Measurements from ENCODE around the gene KRTAP10-7. TPM values are rescaled to one million over a fixed set of nuclear protein-coding genes. Genes with fewer than 3 reads are reported as not detected.
"Not testable (repeated sequence)": the region's sequence is repeated elsewhere in the genome, so short reads cannot be mapped to it uniquely, and the experiment has no call there.

Gene KRTAP10-7
- total RNA-seq, 1 donor from 2014 or later: not detected

DNA sequence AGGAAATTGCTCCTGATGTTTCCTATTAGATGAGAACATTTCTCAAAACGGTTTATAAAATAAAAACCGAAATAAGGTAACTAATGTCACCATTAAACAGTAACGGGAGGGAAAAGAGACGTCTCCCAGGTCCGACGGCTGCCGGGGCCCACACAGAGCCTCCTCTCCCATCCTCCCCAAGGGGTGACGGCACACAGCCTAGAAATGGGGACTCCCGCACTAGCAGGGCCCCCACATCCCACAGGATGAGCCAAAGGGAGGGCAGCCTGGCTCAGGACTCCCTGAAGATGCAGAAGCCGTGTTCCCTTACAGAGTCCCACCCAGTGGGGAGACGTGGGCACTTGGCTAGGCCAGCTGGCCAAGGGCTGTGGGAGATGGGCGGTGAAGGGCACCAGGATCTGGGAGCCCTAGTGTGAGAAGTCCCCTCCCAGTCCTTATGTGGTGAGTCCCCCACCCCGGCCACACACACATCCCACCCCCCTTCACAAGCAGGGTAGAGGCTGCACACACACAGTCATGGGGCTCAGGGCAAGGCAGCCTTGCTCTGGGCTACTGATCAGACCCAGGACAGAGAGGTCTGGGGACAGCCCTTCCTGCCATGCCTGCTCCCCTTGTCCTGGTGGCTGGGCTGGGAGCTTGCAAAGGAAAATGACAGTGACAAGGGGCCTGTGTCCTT, 45.1 kb upstream of the KRTAP10-7 start:
- intact Hi-C loops (cut with DNase I): no loop called here
- Histone ChIP-seq H3K27ac (no peak overlapping the region), H3K36me3 (no peaks in the 10 kb centered on the region), H3K4me1 (no peaks in the 10 kb centered on the region), H3K27me3 (ENCODE audit: low read depth) (peaks cover 10% of the 10 kb centered on the region), H3K4me3 (no peak overlapping the region), H3K9me3 (no peaks in the 10 kb centered on the region)
- TF ChIP-seq, protein P1, sequence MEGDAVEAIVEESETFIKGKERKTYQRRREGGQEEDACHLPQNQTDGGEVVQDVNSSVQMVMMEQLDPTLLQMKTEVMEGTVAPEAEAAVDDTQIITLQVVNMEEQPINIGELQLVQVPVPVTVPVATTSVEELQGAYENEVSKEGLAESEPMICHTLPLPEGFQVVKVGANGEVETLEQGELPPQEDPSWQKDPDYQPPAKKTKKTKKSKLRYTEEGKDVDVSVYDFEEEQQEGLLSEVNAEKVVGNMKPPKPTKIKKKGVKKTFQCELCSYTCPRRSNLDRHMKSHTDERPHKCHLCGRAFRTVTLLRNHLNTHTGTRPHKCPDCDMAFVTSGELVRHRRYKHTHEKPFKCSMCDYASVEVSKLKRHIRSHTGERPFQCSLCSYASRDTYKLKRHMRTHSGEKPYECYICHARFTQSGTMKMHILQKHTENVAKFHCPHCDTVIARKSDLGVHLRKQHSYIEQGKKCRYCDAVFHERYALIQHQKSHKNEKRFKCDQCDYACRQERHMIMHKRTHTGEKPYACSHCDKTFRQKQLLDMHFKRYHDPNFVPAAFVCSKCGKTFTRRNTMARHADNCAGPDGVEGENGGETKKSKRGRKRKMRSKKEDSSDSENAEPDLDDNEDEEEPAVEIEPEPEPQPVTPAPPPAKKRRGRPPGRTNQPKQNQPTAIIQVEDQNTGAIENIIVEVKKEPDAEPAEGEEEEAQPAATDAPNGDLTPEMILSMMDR (IDR thresholded peaks at IDR 0.05): no peak
- DNase-seq (peak; percentile 14), ATAC-seq (peak in 1 of 2 donors; percentile 21)

DNA sequence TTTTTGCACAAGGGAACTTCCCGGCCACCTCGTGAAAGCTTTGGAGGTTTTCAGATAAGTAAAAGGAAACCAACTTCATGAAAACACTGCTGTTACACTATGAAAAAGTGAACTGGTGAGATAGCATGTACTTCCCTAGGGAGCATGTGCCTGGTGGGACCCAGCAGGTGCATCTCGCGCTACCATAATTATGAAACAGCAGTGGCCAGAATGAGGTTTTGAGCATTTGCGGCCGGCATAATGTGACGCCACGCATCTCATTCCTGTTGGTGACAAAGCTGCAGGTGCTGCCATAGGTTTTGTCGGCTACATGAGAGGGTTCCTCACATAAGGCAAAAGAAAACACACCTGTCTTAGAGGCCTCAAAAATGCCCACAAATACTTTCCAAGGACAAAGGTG, 43.5 kb upstream of the KRTAP10-7 start:
- no peak overlapping the region for H3K27ac ChIP-seq
- no peak overlapping the region for H3K4me3 ChIP-seq
- H3K36me3 ChIP-seq: no peaks in the 10 kb centered on the region
- ATAC-seq: no peak
- TF ChIP-seq, protein P1 (IDR thresholded peaks at IDR 0.05): no peak
- intact Hi-C loops (cut with DNase I): no loop called here
- H3K27me3 ChIP-seq (ENCODE audit: low read depth): peaks cover 10% of the 10 kb centered on the region
- no peak for DNase-seq
- no peaks in the 10 kb centered on the region for H3K9me3 ChIP-seq
- no peaks in the 10 kb centered on the region for H3K4me1 ChIP-seq

DNA sequence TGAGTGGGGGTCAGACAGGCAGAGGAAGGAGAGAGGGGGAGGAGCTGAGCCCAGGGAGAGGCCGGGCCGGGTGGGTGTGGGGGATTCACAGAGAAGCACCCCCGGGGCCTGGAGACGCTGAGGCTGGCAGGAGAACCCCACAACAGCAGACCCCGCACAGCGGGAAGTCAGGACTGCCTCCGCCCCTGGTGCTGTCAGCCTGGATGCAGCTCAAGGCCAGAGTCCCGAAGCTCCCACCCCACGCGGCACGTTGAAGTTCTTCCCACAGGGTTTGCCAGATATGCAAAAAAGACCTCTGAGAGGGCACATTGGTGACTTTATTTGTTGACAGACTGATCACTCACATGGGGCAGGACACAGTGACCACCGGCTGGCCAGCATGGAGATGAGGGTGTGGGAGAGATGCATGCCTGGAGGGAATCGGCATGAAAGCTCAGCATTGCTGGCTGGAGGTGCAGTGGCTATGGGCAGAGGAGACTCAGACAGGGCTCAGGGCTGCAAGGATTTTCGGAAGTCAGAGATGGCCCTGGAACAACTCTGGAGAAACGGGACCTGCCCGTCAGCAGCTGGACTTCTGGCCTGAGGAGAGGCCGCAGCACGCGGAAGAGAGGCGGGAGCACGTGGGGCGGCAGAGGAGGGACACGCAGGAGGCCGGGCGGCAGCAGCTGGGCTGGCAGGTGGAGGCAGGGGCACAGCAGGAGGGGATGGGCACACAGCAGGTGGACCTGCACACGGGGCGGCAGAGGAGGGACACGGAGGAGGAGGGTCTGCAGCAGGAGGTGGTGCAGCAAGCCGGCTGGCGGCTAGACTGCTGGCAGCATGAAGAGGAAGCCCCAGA, 42.7 kb upstream of the KRTAP10-7 start:
- Histone ChIP-seq H3K4me3 (no peak overlapping the region), H3K36me3 (no peaks in the 10 kb centered on the region), H3K27ac (no peak overlapping the region), H3K4me1 (no peaks in the 10 kb centered on the region), H3K27me3 (ENCODE audit: low read depth) (peaks cover 10% of the 10 kb centered on the region), H3K9me3 (no peaks in the 10 kb centered on the region)
- DNase-seq (peak; percentile 39), ATAC-seq (no peak)
- TF ChIP-seq, protein P1 (IDR thresholded peaks at IDR 0.05): no peak
- intact Hi-C loops (cut with DNase I): no loop called here

DNA sequence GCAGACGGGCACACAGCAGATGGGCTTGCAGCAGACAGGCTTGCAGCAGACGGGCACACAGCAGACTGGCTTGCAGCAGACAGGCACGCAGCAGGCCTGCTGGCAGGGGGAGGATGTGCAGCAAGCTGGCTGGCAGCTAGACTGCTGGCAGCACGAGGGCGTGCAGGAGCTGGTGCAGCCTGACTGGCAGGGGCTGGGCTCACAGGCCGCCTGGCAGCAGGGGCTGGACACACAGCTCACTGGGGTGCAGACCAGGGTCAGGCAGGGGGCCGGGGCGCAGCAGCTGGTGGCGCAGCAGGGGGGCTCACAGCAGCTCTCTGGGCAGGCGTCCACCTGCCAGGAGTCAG, 42.1 kb upstream of the KRTAP10-7 start:
- ATAC-seq; intact Hi-C loops (cut with DNase I); DNase-seq; H3K9me3 ChIP-seq; H3K4me1 ChIP-seq; H3K27me3 ChIP-seq (ENCODE audit: low read depth); H3K4me3 ChIP-seq; H3K36me3 ChIP-seq; H3K27ac ChIP-seq: not testable (repeated sequence)

DNA sequence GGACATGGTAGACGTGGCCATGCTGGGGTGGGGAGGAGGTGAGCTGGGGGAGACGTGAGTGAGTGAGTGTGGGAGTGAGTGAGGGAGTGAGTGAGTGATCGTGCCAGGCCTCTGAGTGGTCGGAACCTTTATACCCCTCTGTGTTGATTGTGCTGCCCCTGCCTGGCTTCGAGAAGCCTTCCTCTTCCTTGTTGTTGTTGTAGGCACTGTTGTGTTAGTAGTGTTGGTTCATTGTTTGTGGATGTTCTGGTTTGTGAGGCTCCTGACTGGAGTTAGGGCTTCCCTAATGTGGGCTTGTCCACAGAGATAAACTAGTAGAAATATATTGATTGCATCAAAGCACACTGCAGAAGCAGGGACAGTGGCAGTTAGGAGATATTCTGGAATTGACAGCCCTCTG, 41.7 kb upstream of the KRTAP10-7 start, which contains the start of gene KRTAP10-3:
Gene KRTAP10-3, minus strand, starts transcription at position 101 of the 400 bp plus-strand sequence. Its CDS starts 80 bp downstream, at position 21.
- TF ChIP-seq, protein P1 (IDR thresholded peaks at IDR 0.05): no peak
- no peaks in the 10 kb centered on the region for H3K36me3 ChIP-seq
- no peak within 1 kb of the TSS for H3K4me3 ChIP-seq
- H3K27me3 ChIP-seq (ENCODE audit: low read depth): peaks cover 10% of the 10 kb centered on the region
- H3K27ac ChIP-seq: no peak within 1 kb of the TSS
- no peaks in the 10 kb centered on the region for H3K9me3 ChIP-seq
- DNase-seq: peak; percentile 28
- no peak for ATAC-seq
- H3K4me1 ChIP-seq: no peaks in the 10 kb centered on the region
- intact Hi-C loops (cut with DNase I): no loop called here

DNA sequence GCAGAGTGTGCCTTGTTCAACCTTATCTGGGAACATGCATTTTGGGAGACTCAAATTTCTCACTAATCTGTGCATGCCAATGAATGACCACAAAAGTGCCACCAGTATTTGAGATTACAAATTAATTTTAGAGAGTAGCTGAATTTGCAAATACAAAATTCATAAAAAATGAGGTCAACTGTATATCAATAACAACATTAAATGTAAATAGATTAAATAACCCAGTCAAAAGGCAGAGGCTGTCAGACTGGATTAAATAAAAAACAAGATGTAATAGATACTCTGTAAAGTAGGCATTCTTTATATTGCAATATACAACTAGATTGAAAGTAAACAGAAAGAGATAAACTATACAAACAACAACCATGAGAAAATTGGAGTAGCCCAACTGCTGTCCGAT, 36.3 kb upstream of the KRTAP10-7 start:
- intact Hi-C loops (cut with DNase I): no loop called here

More for the DNA sequence above, 36.3 kb upstream of the KRTAP10-7 start:
- no peak overlapping the region for H3K27ac ChIP-seq
- TF ChIP-seq, protein P1 (IDR thresholded peaks at IDR 0.05): no peak
- no peak for ATAC-seq
- no peak overlapping the region for H3K4me3 ChIP-seq
- H3K9me3 ChIP-seq: no peaks in the 10 kb centered on the region
- H3K27me3 ChIP-seq (ENCODE audit: low read depth): peaks cover 8% of the 10 kb centered on the region
- no peak for DNase-seq
- H3K36me3 ChIP-seq: no peaks in the 10 kb centered on the region
- no peaks in the 10 kb centered on the region for H3K4me1 ChIP-seq

Measured in lower lobe of right lung (tissue), 2 donors.